GM19452 (cell line): ENCODE measurements around the gene MCTP1.

Source experiments
- ATAC-seq: cut with Tn5 transposase; IDR thresholded peaks from one replicate; pipeline ENCODE4 v1.9.1; 2021; ENCODE audit not compliant: unreplicated experiment

The MCTP1 gene

DNA sequence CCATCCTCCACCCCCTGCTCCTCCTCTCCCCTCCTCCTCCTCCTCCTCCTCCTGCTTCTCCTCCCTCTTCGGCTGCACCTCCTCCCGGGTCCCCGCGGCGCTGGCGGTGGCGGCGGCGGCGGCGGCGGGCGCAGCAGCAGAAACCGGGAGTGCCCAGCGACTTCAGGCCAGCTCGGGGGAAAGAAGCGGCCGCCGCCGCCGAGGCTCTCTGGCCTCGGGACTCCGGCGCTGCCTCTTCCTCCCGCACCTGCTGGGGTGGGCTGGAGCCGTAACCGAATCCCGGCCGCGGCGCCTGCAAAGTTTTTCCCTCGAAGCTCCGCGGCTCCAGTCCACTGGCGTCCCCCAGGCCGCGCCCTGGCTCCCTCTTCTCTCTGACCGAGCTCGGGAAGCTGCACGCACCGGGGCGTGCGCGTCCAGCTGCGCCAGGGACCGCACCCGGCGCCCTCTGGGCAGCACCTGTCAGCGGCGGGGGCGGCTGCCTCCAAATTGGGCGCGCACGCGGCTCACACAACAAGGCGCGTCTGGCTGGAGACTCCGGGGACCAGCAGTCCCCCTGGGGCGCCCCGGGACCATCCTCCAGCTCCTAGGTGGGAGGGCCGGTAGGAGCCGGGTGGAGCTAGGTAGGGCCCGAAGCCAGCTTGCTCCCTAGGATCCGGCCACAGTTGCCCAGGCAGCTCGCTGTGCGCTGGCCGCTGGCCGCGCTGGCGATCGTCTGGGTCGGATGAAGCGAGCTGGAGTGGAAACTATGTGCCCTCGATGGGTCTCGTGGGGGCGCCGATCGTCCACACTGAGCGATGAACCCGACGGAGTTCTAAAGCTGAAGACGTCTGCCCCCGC lies at the start of gene MCTP1:
MCTP1 (minus strand) TSS at position 523 of the 837 bp plus-strand sequence.
- ATAC-seq: peak; percentile 28

DNA sequence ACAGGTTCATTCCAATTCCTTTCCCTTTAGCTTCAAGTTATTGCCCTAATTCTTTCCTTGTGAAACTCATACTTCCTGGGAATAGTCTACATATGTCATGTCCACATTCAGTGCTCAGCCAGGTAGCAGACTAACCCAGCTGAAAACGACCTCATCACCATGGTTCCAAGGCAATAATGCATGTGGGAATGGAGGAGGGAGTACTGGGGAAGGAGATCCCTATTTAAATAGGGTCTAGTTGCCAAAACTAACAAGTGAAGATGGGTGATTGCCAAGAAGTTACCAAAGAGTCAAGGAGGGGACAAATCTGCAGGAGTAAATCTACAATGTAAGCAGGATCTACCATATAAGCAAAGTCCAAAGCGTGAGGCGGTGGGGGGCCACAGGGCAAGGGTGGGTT lies 47.3 kb upstream of the MCTP1 start:
- no peak for ATAC-seq

DNA sequence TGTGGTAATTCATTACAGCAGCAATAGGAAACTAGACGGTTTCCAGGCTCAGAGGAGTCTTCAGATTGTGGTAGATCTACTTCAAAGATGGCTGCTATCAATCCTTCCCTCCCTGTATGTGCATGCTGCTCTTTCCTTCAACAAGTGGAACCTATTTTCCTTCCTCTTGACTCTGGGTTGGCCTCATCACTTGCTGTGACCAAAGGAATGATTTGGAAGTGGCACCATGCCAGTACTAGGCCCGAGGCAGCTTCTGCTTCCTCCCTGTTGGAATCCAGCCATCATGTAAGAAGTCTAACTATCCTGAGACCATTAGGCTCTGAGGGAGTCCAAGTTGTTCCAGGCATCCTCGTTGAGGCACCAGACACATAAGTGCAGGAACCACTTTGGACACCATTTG lies 46.5 kb upstream of the MCTP1 start:
- ATAC-seq: no peak

DNA sequence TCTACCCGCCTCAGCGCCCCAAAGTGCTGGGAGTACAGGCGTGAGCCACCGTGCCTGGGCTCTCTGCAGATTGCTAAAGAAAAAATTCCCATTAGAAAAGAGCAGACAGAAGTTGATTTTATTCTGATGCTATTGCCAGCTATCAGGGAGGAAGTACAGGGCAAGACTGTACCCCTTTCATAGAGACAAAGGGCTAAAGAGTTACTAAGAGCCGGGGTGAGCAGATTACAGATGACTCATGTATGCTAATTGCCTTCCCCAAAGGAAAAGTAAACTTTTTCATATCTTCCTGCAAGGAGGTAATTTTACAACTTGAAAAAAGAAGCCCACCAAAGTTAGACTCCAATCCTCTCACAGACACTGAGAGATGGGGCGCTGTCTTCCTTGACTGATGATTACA lies 42.3 kb upstream of the MCTP1 start:
- no peak for ATAC-seq

DNA sequence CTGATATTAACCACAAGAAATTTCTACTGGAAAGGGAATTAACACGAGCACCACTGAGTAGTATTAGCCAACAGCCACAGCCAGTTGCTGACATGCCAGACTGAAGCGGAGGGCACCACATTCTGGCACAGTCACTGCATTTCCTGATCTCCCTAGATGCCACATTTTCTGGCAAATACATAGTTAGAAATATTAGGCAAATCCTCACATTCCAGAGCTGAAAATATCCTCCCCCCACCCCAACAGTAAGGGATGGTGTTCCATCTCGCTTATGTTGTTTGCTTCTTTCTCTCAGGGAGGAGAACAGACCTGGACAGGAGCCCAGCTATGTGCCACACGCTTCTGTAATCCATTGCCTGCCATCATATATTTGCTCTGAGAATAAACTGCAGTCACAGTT lies 32.8 kb upstream of the MCTP1 start:
- ATAC-seq: no peak

DNA sequence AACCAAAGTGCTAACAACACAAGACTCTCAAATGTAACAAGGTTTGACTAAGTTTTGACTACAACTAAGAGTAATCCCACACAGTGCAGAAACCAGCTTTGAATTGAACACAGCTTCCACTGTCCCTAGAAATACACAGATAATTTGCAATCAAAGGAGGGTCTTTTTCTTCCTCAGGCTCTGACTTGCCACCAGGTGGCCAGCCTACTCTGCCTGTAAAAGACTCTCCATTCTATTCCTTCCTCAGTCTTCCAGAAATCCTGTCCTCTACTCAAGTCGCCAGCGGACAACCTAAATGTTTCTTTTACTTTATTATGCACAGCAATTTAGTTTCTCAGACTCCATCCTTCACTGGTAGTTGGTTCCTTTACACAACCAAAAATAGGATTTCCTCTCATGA lies 32.2 kb upstream of the MCTP1 start:
- no peak for ATAC-seq

DNA sequence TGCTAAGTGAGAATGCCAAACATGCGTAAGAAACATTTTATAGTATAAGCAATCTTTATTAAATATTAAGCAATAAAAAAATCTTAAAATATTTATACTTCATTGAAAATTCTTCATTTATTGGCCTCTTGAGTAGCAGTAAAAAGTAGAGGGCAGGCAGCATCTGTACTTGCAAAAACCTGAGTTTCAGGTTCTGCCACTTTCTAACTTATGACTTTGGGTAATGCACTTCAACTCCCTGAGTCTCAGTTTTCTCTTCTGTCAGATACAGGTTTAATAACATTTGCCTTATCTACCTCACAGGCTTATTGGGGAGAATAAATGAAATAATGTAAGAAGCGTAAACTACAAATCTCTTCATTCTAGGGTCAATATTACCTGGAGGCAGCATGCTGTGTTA lies 19.8 kb upstream of the MCTP1 start:
- no peak for ATAC-seq

DNA sequence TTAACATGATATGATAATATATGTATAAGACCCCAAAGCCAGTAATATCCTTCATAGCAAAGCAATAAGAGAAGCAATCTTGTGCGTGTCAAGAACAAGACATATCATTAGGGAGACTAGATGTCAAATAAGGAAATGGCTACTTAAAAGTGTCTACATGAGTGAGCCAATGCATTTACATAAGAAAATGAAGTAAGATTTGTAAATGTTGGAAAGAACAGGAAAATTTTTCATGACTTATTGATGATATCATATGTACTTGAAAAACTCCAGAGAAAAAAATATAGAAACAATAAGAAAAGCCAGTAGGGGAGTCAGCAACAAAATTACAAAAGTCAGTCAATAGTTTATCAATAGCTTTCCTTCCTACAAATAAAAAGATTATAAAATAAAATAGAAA lies 13.8 kb upstream of the MCTP1 start:
- ATAC-seq: no peak

DNA sequence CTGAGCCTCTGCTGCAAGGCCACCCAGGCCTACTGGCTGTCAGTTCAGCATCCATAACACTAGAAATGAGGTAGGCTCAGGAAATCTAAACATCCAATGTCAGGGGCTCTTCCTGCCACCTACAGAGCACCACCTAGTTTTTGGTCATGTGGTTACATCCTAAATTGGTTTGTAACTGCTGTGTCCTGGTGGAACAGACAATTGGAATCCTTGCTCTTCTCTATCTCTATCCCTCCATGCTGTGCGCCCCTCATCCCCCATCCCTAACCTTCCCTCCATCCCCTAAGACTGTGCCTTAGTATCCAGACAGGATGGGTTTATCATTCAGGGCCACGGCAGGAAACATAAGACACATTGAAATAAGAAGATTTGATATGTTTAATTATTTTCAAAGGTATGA lies 11.4 kb upstream of the MCTP1 start:
- no peak for ATAC-seq

DNA sequence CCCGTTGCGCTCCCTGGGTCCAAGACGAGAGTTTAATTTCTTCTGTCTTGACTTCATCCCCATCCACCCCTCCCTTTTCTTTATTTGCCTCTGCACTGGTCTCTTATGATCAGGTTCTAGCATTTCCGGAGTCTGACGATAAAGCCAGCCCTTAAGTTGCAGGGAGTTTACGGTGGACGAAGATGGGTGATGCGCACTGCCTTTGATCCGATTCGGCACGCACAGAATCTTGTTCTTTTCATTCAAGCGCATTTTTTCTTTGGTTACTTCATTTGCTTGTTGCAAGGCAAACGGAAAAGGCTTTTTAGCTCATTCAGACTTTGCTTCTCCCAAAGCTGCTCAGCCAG lies 488 bp upstream of the MCTP1 start:
- ATAC-seq: no peak

DNA sequence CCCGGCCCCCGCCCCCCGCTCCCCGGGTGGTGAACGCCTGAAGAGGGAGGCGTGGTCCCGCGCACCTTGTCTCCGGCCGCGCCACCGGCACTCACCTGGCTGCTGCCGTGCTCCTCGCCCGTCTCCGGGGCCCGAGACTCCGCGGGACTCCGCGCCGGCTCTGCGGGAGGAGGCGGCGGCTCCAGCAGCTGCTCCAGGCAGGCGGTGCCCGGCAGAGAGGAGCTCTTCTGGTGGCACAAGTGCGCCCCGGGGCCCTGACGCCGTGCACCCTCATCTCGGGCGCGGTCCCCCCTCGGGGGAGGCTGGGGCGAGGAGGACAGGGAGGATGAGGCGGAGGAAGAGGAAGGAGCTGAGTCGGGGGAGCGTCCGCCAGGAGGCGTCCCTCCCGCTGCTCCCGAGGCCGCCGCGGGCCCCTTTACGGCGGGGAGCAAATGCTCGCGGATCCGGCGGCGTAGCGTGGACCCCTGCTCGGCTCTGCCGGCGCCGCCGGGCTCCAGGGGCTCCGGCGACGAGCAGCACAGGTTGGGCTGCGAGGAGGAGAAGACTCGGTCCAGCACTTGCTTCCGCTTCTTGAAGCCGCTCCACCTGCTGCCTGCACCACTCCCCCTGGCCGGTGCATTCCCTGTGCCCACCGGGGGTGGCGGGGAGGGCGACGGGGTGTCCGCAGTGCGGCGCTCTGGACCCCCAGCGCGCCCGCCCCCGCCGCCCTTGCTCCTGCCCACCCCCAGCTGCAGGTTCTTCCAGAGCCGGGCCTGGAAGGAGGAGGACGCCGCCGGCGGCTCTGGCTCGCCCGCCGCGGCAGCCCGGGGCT lies 928 bp downstream of the MCTP1 start:
- peak; percentile 48 for ATAC-seq

DNA sequence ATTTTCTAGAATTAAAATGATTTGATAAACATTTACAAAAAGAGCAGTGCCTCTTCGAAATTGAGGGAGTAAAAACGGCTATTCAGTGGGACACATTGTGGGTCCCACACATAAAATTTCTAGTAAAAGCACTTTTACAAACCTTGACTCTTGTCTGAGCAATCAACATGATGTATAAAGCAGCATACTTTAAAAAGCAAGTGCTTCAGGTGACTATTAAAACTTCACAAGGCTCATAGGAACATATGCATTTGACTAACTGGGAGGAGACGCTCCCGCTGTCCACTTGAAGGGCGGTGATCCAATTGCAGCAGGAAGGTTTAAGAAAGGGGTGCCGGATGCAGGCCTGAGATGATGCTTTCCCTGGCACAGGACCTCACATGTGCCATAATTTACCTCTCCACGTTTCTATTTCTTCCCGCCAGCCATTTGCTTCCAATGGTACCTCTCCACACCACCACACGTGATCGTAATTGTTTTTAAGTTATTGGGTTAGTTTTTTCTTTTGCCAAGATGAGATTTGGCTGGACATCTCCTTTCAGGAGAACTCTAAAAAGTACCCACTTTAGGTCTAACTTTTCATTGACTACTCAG lies 1.8 kb downstream of the MCTP1 start:
- no peak for ATAC-seq

DNA sequence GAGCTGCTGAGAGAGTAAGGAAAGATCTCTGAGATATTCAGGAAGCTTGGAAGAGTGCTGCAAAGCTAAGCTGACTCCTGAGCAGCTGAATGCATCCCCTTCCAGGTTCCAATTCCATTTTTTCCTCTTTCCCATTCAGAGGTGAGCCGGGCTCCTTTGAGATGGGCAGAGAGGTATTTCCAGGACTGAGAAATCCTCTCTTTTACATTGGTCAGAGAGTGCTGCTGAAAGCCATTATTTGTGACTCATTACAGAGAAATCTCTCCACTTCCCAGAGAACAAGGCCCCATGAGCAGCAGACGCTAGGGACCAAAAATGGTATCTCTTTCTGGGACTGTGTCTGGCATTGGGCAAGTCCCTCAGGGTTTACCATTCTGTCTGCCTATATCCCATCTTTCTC lies 3.7 kb downstream of the MCTP1 start:
- ATAC-seq: no peak

DNA sequence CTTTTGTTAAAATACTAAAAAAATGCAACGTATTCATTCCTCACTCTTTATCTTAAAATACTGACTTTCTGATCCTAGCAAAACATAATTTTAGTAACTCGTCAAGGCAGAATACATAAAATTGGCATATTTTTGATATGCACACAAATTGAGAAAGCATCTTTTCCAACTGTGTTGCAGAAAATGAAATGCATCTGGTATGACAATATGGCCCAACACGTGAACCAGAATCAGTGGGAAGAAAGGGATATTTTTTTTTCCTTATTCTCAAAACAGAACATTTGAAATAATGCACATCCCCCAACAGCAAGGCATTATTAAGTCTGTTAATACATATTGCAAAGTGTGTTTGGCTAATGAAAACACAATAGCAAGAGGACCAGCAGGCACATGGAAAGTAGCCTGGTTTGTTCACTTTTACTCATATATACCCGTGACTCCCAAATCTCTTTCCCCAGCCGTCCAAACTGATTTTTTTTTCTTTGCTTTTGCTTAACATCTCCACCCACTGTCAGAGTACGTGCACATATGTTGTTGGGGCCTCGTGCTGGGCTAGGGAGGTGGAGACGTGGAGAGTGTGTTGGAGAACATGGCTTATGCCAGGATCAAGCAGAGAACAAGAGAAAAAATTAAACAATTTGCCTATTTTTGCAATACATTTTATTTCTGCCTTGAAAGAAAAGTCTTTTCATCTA lies 4.3 kb downstream of the MCTP1 start:
- no peak for ATAC-seq

DNA sequence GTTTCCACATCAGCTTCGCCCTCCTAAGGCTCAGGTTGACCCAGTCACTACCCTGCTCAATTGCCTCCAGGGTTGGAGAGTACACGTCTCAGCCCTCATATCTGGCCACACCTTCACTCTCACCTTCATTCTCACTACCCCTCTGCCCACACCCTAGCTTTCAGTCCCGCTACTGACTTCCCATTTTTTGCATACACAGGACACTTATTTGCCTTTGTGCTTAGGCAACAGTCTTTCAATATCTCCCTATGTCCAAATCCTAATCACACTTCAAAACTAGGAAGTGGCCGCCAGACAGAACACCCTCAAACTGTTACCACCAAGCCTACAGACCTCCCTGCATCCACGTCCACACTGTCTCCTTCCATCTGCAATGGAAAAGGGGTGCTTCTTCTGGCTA lies 10.9 kb downstream of the MCTP1 start:
- ATAC-seq: no peak

DNA sequence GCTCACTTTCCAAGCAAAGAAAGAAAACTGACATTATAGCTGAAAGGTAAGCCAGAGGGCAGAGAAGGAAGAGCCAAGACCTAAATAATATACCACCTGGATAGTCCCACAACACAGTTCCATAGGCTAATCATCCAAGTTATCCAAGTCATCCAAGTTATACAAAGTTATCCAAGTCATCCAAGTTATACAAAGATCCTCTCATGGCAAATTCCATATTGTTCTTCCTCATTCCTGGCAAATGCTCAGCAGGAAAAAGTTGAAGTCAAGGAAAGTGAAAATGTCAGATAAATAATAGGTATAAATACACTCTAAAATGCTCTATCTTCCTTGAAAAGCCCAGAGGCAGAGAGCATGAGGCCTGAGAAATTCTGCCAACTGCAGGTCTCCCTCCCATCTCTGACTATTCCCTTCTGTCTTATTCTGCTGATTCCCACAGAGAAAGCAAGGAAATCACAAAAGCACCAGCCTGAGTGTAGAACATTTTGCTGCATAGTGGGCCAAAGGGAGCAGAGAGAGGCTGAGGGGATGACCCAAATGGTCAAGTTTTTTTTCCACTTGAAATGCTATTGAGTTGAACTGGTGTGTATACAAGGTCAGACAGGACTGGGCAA lies 12.5 kb downstream of the MCTP1 start:
- no peak for ATAC-seq

DNA sequence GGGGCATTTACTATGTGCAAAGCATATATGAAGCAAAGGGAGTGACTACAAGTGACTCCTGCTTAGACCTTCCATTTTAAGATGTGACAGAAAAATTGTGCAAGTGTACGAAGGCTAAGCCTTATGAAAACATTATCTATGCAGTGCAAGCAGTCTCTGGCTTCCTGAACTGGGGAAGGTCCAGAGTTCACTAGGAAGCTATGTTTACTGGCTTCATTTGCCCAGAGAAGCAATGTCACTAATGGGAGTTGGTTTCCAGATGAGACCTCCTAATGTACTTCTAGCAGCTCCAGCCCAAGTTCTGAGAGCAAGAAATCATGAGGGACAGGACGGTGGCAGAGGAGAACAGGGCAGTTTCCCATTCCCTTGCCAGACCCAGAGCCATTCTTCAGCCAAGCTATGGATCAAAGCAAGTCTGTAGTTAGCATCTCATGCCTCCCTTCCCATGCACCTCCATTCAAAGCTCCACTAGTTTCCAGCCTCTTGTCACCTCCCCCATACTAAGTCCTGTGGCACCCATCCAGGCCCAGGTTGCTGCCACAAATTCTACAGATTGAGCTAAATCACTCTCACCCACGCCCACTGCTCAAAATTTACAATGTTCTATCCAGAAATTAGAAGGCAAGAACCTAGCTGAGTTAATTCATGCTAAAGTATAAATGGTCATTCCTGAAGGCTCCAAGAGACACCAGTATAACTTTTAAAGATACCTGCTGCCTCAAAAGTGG lies 21.8 kb downstream of the MCTP1 start:
- ATAC-seq: no peak

DNA sequence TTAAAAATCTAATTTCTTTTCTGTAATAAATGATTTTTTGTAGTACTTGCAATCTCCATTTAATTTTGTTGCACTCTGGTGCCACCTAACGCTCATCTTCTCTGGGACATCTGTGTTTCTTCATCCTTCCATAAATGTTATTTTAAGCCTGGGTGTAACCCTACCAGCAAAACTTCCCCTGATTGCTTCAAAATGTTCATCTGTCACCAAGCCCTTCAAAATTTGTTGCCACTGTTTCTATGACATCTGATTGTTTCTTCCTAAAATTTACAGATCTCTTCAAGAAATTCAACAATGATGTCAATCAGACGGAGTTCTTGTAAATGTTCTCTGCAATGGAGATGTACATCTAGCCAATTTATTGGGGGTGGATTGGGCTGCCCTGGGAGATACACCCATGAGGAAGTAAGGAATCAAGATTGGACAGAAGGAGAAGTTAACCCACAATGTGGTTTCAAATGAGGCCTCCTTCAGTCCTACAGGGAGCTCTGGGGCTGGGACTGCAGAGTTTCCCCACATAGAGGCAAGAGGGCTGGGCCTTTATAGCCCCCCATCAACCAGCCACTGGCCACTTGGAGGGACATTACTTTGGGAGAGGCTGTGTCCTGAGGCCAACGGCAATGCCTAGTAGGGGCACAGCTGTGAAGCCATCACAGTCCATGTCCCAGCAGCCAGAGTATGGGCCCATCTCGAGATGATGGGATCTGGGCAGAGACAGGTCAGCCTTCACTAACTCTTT lies 23.3 kb downstream of the MCTP1 start:
- ATAC-seq: no peak

DNA sequence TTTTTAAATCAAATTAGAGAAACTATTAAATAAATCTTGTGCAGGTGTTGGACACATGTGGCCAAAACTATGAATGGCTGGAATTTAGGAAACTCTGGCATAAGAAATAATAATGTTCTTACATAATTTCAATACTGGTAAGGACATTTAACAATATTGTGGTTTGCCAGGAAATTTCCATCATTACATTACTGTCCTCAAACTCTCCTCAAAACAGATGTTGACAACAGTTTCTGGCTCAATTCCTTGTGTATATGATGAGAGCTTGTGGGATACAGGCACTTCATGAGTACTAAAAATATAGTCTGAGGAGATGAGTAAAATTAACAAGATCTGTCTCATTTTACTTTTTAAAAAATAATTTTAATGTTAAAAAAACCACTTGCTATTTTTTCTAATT lies 27.9 kb downstream of the MCTP1 start:
- no peak for ATAC-seq

DNA sequence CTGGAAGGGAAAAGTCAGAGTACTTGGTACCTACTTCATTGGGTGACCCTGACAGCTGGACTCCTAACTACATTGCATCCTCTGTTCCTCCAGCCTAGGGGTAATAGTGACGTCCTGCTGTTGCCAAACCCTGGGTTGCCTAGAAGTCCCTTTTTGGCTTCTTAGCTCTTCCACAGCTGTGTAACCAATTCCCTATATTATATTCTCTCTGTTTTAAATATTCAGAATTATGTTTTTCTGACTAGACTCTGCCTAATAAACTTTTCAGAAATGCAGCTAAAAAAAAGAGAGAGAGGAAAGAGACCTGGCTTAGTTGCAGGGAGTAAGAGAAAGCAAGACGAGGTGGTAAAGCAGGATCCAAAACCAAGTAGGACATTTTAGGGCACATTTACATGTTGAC lies 28.4 kb downstream of the MCTP1 start:
- no peak for ATAC-seq
